NCI-H446 (cell line): Measurements from ENCODE around the gene POU5F1.
A peak's percentile ranks its signal among the peaks of the same experiment; 100 is the strongest.
"Not testable (repeated sequence)": the region's sequence is repeated elsewhere in the genome, so short reads cannot be mapped to it uniquely, and the experiment has no call there.

Experiments used
- DNase-seq, 2 experiments: peaks; one replicate each; lab custom pipeline; 2025; lab: John Stamatoyannopoulos, UW

Gene POU5F1

GRCh38 chr6:31190488-31190887 is 20.0 kb upstream of the POU5F1 start:
- no peak for DNase-seq

GRCh38 chr6:31189223-31189622 is 18.7 kb upstream of the POU5F1 start:
- not testable (repeated sequence) for DNase-seq

- no peak for DNase-seq
These were observed 17.3 kb upstream of the POU5F1 start for GRCh38 chr6:31187780-31188194.

GRCh38 chr6:31186052-31186734 is 15.7 kb upstream of the POU5F1 start:
- no peak for DNase-seq

- not testable (repeated sequence) for DNase-seq
These were observed 15.2 kb upstream of the POU5F1 start for GRCh38 chr6:31185695-31186051.

GRCh38 chr6:31183859-31184258 is 13.4 kb upstream of the POU5F1 start:
- DNase-seq = not testable (repeated sequence)

- not testable (repeated sequence) for DNase-seq
These were observed 12.8 kb upstream of the POU5F1 start for GRCh38 chr6:31183287-31183686.

GRCh38 chr6:31180500-31180899 is 10.0 kb upstream of the POU5F1 start:
- DNase-seq = no peak

GRCh38 chr6:31179896-31180295 is 9.4 kb upstream of the POU5F1 start:
- DNase-seq = no peak

GRCh38 chr6:31179042-31179386 is 8.5 kb upstream of the POU5F1 start:
- no peak for DNase-seq

GRCh38 chr6:31178143-31179041 is 7.9 kb upstream of the POU5F1 start:
- no peak for DNase-seq

- DNase-seq = peak in 1 of 2 experiments; percentile 6
These were observed 5.5 kb upstream of the POU5F1 start for GRCh38 chr6:31175971-31176370.

- no peak for DNase-seq
These were observed 3.9 kb upstream of the POU5F1 start for GRCh38 chr6:31174378-31174777.

- DNase-seq = no peak
These were observed 2.9 kb upstream of the POU5F1 start for GRCh38 chr6:31173406-31173805.

- no peak for DNase-seq
These were observed 2.5 kb upstream of the POU5F1 start for GRCh38 chr6:31172973-31173384.

- no peak for DNase-seq
These were observed 1.7 kb upstream of the POU5F1 start for GRCh38 chr6:31171931-31172905.

GRCh38 chr6:31170987-31171671 is 647 bp upstream of the POU5F1 start:
- DNase-seq = no peak

- DNase-seq = not testable (repeated sequence)
These were observed 453 bp downstream of the POU5F1 start for GRCh38 chr6:31169858-31170599.

GRCh38 chr6:31169123-31169857 is 1.2 kb downstream of the POU5F1 start:
- no peak for DNase-seq

GRCh38 chr6:31168606-31169005 is 1.9 kb downstream of the POU5F1 start:
- no peak for DNase-seq
